Effector memory CD4-positive, alpha-beta T cell (primary cell): ENCODE measurements around the gene REV1.
"Not testable (repeated sequence)": the region's sequence is repeated elsewhere in the genome, so short reads cannot be mapped to it uniquely, and the experiment has no call there.

Experiments
- DNase-seq, 3 donors: peaks; one replicate each; pipeline ENCODE4 v3.0.0-alpha.2; 2020
- H3K27ac ChIP-seq: 2 replicates; pipeline ENCODE4 v1.7.0; 2013; ENCODE audit warnings: mild to moderate bottlenecking, low read length, moderate library complexity; ENCODE audit not compliant: insufficient read depth, poor library complexity, severe bottlenecking
- H3K27me3 ChIP-seq: replicated peaks from 2 replicates; pipeline ENCODE4 v1.7.0; 2013; ENCODE audit warnings: mild to moderate bottlenecking, low read length; ENCODE audit not compliant: insufficient read depth, control insufficient read depth, poor library complexity, severe bottlenecking
- H3K36me3 ChIP-seq: 2 replicates; pipeline ENCODE4 v1.7.0; 2013; ENCODE audit warnings: mild to moderate bottlenecking, low read length, moderate library complexity; ENCODE audit not compliant: control insufficient read depth, insufficient read depth
- H3K4me1 ChIP-seq: 2 replicates; pipeline ENCODE4 v1.7.0; 2013; ENCODE audit warnings: low read length, mild to moderate bottlenecking; ENCODE audit not compliant: control insufficient read depth, insufficient read depth, poor library complexity, severe bottlenecking
- H3K4me3 ChIP-seq: 2 replicates; pipeline ENCODE4 v1.7.0; 2013; ENCODE audit warnings: low read length, low read depth, mild to moderate bottlenecking; ENCODE audit not compliant: insufficient read depth, poor library complexity, severe bottlenecking
- H3K9me3 ChIP-seq: 2 replicates; pipeline ENCODE4 v1.7.0; 2013; ENCODE audit warnings: mild to moderate bottlenecking, low read length, moderate library complexity; ENCODE audit not compliant: control insufficient read depth

The REV1 gene

DNA sequence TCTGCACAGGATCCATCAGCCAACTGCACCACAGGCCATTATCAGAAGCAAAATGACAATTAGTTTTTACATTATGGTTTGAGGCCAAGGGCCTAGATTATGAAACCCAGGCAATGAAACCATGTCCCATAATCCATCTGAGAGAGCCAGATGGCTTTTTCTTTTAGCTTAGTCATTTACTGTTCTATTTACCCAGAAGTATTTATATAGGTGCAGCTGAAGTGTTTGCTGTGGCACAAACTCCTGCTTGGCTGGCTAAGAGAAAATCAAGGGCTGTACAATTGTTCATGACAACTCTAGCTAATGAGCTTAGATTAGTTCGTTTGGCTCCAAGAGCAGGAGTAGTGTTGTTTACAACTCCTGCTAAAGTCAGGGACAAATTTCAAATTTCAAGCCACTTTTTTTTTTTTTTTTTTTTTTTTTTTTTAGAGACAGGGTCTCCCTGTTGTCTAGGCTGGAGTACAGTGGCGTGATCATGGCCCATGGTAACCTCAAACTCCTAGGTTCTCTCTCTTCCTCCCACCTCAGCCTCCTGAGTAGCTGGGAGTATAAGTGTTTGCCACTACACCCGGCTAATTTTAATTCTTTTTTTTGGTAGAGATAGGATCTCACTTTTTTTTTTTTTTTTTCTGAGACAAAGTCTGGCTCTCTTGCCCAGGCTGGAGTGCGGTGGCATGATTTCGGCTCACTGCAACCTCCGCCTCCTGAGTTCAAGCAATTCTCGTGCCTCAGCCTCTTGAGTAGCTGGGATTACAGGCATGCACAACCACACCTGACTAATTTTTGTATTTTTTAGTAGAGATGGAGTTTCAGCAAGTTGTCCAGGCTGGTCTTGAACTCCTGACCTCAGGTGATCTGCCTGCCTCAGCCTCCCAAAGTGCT lies 18.4 kb upstream of the REV1 start:
- Histone ChIP-seq H3K27me3 (no peaks in the 10 kb centered on the region), H3K27ac (no peak overlapping the region), H3K36me3 (no peaks in the 10 kb centered on the region), H3K4me1 (no peaks in the 10 kb centered on the region), H3K4me3 (no peak overlapping the region), H3K9me3 (no peaks in the 10 kb centered on the region)
- no peak for DNase-seq

GRCh38 chr2:99504844-99505584 lies 15.2 kb upstream of the REV1 start:
- DNase-seq = no peak
- Histone ChIP-seq H3K27ac (no peak overlapping the region), H3K36me3 (no peaks in the 10 kb centered on the region), H3K4me1 (no peaks in the 10 kb centered on the region), H3K27me3 (no peaks in the 10 kb centered on the region), H3K4me3 (no peak overlapping the region), H3K9me3 (no peaks in the 10 kb centered on the region)

DNA sequence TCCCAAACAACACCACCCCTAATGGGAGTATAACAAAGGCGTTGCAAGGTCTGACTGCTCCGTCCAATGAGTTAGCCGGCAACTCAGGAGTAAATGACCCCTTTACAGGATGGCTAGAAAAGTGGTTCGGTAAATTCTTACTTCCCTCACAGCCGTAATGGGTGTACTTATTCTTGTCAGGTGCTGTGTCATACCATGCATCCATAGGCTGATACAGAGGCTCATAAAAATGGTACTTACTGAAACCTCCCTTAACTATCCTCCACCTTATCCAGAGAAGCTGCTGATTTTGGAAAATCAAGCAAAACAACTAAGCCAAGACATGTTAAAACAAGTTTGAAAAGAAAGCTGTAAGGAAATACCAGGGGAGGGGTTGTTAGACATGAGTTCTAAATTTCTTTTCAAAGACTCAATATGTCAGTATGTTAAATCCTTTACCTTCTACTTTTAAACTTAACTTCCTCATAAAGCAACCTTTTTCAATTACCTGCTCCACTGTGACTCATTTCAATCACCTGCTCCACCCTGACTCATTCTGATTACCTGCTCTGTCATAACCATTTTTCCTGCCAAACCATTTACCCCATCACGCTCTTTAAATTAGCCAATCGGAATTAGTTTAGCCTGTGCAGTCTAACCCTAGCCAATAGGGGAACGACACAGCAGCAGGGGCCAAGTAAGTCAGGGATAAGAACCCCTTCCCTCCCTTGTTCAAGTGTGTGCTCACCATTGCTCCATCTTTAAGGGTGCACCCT lies 14.0 kb upstream of the REV1 start:
- not testable (repeated sequence) for H3K4me3 ChIP-seq, H3K4me1 ChIP-seq, H3K9me3 ChIP-seq, H3K36me3 ChIP-seq, H3K27ac ChIP-seq, DNase-seq, H3K27me3 ChIP-seq

DNA sequence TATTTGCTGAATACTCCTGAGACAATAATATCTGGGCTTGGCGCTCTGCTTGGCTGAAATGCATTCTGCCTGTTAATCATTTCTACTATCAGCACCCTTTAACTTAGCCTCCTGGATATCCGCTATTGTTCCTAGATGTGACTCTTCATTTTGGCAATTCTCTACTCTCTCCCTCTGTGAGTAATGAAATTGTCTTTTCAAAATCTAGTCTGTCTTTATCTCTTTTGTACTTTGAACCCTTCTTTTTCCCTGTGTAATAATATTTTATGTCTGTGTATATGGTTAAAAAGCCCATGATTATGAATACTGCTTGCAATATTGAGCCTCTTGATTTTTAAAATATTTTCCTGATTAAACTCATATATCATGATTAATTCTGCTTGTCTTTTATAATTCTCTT lies 6.2 kb upstream of the REV1 start:
- Histone ChIP-seq H3K27ac (no peak overlapping the region), H3K27me3 (no peaks in the 10 kb centered on the region), H3K9me3 (no peaks in the 10 kb centered on the region), H3K4me3 (no peak overlapping the region), H3K36me3 (no peaks in the 10 kb centered on the region), H3K4me1 (no peaks in the 10 kb centered on the region)
- no peak for DNase-seq

GRCh38 chr2:99495115-99495860 lies 5.5 kb upstream of the REV1 start:
- Histone ChIP-seq H3K27ac (no peak overlapping the region), H3K36me3 (no peaks in the 10 kb centered on the region), H3K27me3 (no peaks in the 10 kb centered on the region), H3K9me3 (no peaks in the 10 kb centered on the region), H3K4me3 (no peak overlapping the region), H3K4me1 (peaks cover 3% of the 10 kb centered on the region)
- no peak for DNase-seq

GRCh38 chr2:99492721-99493120 lies 2.9 kb upstream of the REV1 start:
- Histone ChIP-seq H3K27ac (no peak overlapping the region), H3K4me1 (peaks cover 3% of the 10 kb centered on the region), H3K27me3 (no peaks in the 10 kb centered on the region), H3K4me3 (no peak overlapping the region), H3K36me3 (no peaks in the 10 kb centered on the region), H3K9me3 (no peaks in the 10 kb centered on the region)
- no peak for DNase-seq

GRCh38 chr2:99490623-99491461 lies 1.0 kb upstream of the REV1 start:
- Histone ChIP-seq H3K9me3 (no peaks in the 10 kb centered on the region), H3K4me1 (peaks cover 3% of the 10 kb centered on the region), H3K27me3 (no peaks in the 10 kb centered on the region), H3K27ac (peak overlapping the region; percentile 83), H3K36me3 (no peaks in the 10 kb centered on the region), H3K4me3 (peak overlapping the region; percentile 97)
- no peak for DNase-seq

DNA sequence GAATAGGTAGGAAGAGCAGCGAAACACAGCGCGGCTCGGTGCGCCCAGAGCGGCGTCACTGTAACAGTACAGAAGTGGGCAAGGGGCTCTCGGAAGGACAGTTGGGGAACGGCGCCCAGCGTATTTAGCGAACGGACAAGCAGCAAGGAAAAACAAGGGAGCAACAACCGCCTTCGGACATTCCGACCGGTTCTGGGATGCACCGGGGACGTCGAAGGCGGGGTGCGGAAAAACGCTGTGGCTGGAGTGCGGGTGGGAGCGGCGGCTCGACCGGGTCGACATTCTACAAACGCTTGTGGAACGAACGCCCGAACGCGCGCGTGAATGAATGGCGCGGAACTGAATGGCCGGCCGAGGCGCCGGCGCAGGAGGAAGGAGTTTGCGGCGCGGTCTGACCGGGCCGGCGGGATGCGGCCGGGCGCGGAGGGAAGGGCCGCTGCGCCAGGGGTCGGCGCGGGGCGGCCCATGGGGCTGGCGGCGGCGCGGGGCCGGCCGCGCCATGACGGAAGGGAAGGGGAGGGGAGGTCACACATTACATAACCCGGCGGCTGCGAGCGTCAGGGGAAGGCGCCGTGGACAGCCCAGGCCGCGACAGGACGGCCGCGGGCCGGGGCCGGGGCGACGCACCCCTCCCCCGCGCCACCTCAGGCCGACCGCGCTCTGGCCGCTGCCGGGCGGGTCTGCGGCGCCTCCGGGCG lies 605 bp downstream of the REV1 start:
- peak overlapping the region; percentile 71 for H3K4me3 ChIP-seq
- H3K4me1 ChIP-seq = peaks cover 3% of the 10 kb centered on the region
- no peaks in the 10 kb centered on the region for H3K9me3 ChIP-seq
- DNase-seq = peak; percentile 29 to 61 (median 44)
- no peaks in the 10 kb centered on the region for H3K36me3 ChIP-seq
- H3K27me3 ChIP-seq = no peaks in the 10 kb centered on the region
- H3K27ac ChIP-seq = peak overlapping the region; percentile 83
